ENCODE data around the gene TECPR2.

TECPR2 gene

DNA sequence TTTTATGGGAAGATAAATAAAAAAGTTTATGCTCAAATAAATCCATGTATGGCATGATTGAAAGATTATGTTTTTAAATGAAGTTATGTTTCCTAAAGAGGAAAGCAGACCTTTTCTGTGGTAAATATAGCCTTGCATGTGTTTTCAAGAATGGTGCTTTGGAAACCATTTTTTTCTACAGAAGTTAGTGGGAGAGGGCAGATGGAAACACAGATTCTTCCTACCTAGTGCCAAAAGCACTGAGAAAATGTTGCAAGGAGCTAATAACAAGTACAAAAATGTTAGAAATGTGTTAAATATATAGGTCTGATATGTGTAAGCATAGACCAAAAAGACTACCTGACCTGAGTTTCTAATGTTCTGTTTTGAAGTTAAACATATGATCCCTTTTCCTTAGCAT lies 24.3 kb downstream of the TECPR2 start:
- DNase-seq, result no peak

GRCh38 chr14:102389246-102389645 lies 26.5 kb downstream of the TECPR2 start:
- no peak for DNase-seq

DNA sequence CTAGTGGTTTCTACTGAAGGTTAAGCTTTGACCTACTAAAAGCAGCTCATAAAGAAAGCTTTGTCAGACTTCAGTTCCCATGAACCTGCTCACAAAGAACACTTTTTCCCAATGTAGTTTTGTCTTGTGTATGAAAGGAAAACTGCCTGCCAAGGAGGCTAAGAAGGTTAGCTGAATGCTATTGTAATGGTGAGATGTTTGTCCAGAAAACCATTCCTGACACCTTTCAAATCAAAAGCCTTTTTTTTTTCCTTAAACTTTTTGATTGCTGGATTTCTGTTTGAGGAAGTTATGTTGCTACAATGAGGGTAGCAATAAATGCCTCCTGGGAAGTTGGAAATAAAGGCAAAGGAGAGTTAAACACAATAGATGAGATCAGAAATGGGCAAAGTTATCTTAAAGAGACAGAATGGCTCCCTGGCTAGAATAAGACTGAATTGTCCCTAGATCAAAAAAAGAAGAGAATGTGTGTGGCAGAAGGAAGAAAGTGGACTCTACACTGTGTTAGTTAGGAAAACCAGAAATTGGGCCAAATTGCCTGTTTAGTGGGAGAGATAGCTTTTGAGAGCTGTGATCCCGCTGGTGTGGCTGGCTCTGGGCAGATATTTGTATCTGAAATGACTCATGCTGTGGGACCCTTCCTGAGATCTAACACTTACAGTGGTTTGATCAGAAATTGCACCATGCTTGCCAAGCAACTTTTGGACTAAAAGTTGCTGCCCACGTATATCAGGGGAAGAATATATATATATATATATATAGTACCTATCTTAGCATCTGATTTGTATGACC lies 27.5 kb downstream of the TECPR2 start:
- no peak for DNase-seq

- DNase-seq, result no peak
These were observed 29.8 kb downstream of the TECPR2 start for GRCh38 chr14:102392506-102392905.

GRCh38 chr14:102394717-102395375 lies 32.1 kb downstream of the TECPR2 start:
- no peak for DNase-seq

- DNase-seq, result no peak
These were observed 33.8 kb downstream of the TECPR2 start for GRCh38 chr14:102396521-102396920.

DNA sequence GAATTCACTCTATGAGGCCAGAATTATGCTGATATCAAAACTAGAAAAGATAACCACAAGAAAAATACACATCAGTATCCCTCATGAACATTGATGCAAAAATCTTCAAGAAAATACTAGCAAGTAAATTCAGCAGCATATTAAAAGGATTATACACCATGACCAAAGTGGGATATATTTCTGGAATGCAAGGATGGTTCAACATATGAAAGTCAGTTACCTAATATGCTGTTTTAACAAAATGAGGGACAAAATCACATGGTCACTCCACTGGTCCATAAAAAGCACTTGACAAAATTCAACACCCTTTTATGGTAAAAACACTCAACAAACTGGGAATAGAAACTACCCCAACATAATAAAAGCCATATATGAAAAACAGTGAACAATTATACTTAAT lies 40.3 kb downstream of the TECPR2 start:
- no peak for DNase-seq

GRCh38 chr14:102407258-102407657 lies 44.5 kb downstream of the TECPR2 start:
- no peak for DNase-seq

- DNase-seq, result peak; percentile 19
These were observed 46.0 kb downstream of the TECPR2 start for GRCh38 chr14:102408724-102409123.

DNA sequence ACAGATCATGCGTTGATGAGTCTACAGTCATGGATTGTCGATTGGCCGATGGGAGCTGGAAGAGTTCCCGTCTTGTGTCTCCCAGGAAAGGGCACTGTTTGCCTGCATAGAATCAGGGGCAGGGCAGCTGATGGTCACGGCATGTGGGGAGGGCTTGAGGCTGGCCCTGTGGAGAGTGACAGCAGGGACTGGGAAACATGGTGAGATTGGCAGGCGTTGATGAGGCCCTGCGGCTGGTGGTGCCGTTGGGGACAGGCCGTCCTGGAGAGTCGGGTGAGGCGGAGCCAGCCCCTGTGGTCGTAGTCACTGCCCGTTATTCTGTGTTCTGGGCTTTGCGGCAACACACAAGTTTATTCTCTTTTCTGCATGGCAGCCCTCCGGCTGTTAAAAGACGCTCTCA lies 52.9 kb downstream of the TECPR2 start:
- no peak for DNase-seq

DNA sequence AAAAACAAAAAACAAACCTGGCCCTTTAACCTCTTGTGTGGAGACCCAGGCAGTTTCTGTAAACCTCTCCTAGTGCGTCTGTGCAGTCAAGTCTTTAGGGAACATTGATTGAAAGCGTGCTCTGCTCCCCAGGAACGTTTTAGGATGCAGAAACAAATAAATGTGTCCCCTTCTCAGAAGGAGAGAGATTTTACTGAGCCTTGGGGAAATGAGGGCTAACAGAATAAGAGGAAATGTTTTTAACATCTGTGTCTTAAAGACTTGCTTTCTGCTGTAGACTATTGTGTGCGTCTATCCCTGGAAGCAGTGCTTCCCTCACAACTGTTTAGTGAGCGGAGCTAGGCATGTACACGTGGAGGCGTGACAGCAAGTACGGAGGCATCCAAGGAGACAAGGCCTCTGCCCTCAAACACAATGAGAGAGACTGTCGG lies 54.3 kb downstream of the TECPR2 start:
- no peak for DNase-seq

DNA sequence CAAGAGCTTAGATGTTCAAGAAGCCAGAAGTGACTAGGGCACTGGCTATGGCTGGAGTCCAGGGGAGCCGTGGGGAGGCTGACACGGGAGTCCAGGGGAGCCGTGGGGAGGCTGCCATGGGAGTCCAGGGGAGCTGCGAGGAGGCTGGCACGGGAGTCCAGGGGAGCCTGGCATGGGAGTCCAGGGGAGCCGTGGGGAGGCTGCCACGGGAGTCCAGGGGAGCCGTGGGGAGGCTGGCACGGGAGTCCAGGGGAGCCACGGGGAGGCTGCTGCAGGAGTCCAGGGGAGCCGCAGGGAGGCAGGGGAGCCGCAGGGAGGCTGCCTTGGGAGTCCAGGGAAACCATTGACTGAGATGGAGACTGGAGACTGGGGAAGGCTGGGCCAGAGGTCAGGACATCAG lies 54.9 kb downstream of the TECPR2 start:
- no peak for DNase-seq

DNA sequence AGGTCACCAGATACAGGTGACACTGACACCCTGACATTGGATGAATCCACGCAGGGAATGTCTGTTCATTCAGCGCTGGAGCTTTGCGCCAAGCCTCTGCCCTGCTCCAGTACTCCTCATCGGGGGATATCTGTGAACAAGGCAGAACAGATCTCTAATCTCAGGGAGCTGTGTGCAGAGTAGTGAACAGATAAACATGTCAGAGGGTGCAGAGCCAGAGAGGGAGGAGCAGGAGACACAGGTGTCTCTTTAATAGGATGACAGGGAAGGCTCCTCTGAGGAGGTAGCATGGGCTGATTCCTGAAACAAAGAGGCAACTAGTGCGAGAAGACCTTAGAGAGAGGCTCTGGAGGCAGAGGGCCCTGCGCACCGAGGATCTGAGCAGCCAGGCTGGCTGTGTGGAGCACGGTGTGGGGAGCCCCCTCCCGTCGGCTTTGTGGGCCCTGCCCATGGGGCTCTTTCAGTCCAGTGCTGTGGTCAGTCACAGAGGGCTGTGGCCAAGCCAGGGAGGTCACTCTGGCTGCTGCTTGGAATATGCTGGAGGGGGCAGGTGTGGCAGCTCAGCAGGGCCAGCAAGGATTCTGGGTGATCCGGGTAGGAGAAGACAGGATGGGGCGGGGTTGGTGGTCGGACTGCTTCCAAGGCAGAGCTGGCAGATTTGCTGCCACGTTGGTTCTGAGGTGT lies 55.6 kb downstream of the TECPR2 start:
- DNase-seq, result no peak

DNA sequence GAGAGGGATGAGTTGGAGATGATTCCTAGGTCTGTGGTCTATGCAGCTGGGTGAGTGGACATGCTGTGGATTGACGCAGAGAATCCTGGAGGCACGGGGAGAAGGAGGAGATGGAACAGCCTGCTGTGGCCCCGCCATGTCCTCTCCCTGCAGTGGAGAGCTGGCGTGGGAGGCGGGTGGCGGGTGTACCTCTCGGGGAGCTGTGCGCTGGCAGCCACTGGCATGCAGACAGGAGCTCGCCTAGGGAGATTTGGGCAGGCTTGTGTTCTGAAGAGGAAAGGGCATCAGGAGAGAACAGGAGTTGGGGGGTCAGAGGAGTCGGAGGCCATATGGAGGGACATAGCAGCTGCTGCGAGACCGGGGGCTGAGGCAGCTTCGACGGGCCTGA lies 56.1 kb downstream of the TECPR2 start:
- DNase-seq, result no peak

DNA sequence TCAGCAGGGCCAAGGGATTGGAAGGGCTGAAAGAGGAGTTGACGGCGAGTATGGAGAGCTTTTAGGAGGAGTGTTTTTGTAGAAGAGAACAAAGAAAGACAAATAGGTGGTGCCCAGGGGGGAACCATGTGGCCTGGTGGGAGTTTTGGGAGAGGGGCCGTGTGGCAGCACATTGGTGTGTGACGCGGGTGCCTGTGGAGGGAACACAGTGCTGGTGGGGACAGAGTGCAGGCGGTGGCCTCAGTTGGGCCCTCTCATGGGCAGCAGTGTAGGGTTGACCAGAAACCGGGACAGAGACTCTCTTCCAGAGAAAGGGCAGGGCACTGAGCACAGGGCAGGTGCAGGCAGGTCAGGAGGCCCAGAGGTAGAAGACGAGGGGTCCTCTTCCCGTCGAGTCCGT lies 56.5 kb downstream of the TECPR2 start:
- no peak for DNase-seq

- no peak for DNase-seq
These were observed 57.0 kb downstream of the TECPR2 start for GRCh38 chr14:102419716-102420115.

DNA sequence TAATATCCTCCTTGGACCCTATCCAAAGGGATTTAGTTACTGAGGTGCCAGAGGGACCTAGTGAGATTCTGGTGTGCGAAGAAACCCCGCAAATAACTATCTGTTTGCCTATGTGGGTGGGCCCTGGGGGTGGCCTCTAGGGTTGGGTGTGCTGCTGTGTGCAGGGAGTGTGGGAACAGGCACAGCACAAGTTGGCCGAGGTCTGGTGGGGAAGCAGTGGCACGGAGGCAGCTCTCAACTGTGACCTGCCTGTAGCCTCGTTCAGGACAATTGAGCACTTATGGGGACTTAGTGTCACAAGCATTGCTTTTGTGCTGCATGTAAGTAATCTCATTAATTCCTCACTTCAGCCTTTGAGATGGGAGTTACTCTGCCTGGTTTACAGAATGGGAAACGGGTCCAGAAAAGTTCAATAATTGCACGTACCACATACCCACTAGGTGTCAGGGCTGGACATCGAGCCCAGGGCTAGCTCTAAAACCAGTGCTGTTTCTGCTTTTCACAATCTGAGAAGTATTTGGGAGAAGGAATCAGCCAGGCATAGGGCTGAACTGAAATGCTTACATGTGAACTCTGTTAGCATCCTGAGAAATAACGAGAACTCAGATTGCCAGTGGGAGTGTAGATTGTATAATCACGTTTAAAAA lies 58.8 kb downstream of the TECPR2 start:
- DNase-seq, result no peak

- DNase-seq, result no peak
These were observed 61.8 kb downstream of the TECPR2 start for GRCh38 chr14:102424520-102424919.

DNA sequence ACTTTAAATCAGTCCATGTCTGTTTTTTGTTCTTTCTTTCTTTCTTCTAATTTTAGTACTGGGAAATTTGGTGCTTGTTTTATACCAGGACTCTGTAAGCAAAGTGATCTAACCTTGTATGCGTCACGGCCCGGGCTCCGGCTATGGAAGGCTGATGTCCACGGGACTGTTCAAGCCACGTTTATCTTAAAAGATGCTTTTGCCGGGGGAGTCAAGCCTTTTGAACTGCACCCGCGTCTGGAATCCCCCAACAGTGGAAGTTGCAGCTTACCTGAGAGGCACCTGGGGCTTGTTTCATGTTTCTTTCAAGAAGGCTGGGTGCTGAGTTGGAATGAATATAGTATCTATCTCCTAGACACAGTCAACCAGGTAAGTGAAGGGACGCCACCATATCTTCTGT lies 62.2 kb downstream of the TECPR2 start:
- no peak for DNase-seq

- DNase-seq, result no peak
These were observed 64.1 kb downstream of the TECPR2 start for GRCh38 chr14:102426796-102427195.

DNA sequence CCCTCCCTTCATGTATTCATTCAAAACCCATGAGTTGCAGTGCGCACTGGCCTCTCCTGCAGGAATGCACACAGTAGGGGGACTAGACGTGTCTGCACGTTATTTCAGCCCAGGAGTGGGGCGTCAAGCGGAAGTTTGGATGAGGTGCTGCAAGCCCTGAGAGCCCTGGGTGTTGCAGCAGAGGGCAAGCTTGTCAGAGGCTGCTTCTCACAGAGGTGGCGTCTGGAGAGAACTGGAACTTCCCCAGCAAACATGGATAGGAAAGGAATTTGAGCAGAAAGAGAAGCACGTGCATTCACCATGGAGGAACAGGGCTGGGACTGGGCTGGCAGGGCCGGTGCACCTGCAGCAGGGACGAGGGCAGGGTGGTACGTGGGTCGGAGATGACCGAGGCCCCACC lies 64.9 kb downstream of the TECPR2 start:
- no peak for DNase-seq

- DNase-seq, result no peak
These were observed 67.6 kb downstream of the TECPR2 start for GRCh38 chr14:102430212-102430908.

DNA sequence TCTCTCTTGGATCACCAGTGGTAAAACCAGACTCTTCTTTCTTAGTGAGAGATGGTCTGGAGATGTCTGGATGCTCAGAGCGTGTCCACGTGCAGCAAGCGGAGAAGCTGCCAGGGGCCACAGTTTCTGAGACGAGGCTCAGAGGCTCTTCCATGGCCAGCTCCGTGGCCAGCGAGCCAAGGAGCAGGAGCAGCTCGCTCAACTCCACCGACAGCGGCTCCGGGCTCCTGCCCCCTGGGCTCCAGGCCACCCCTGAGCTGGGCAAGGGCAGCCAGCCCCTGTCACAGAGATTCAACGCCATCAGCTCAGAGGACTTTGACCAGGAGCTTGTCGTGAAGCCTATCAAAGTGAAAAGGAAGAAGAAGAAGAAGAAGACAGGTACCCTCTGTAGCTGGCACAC lies 69.0 kb downstream of the TECPR2 start:
- no peak for DNase-seq

All from NCI-H2029 treated with DMSO at 0.1 percent for 48 hours (cell line).